Measurements from ENCODE around the gene PCDH18. TPM values are rescaled to one million over a fixed set of nuclear protein-coding genes. Genes with fewer than 3 reads are reported as not detected.
A peak's percentile ranks its signal among the peaks of the same experiment; 100 is the strongest.

The PCDH18 gene
- total RNA-seq, result 10 to 100 TPM; 10.6 to 27.1 (median 20.8) TPM

DNA sequence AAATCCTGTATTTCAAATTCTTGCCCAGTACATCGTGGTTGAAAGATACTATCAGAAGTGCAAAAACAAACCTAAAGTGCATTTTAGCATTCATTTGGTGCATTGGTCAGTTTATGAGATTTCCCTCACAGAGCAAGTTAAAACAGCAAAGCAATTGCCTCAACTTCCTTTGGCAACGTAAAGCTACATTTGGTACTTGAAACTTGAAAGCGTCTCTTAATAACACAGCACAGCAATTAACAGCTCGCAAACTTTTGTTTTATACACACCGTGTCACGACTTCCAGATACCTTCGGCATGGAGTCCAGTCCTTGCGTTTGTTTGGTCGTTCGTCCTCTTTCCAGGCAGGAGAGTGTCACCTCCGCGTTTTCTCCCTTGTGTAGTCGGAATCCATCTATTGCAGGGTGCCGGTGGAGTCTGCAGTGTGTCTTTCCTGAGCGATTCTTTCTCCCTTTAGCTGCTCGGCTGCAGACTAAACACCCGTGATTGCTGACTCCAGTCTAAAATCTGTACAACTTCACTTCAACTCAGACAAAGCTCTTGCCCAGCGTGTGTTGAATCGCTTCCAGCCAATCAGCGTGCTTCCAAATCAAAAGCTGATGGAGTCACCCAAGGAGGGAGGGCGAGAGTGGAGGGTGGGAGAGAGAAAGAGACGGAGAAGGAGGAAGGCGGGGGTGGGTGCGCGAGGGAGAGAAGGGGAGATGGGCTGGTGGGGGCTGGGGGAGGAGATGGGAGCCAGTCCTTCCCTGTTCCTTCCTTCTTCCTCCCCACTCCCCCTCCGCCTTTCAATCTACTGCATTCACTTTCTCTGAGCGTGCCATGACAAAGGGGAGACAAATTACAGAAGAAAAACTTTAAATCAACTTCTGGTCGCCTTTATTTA, at the start of gene PCDH18:
Gene PCDH18 (minus strand): TSS at position 509 of the 883 bp plus-strand sequence. CDS start 406 bp downstream, at position 103.
- Histone ChIP-seq H3K9me3 (no peaks in the 10 kb centered on the region), H3K27me3 (no peaks in the 10 kb centered on the region), H3K36me3 (no peaks in the 10 kb centered on the region), H3K4me1 (no peaks in the 10 kb centered on the region), H3K27ac (peak within 1 kb of the TSS; percentile 77 to 84 (median 82)), H3K4me3 (peak within 1 kb of the TSS; percentile 32 to 56 (median 40))
- WGBS, 2 donors (ENCODE audit: low coverage in 1 of 2), result 2 to 9% methylated on average over 22 to 26 of the region's 28 CpGs
- in situ Hi-C loops (cut with MboI; ENCODE audit: low pct_ligation_motif_present in 1 of 4, low pct_unique_long_range_greater_than_20kb in 1 of 4, low sequenced_read_pairs in 3 of 4) (no loop called here), intact Hi-C loops (cut with DNase I; ENCODE audit: low total_unique reads) (loop anchor here (5.0 kb wide), 1 partner anchor 130 kb away; no protein-coding TSS in a partner anchor)
- DNase-seq, result peak; percentile 74
- TF ChIP-seq POLR2AphosphoS5 (IDR thresholded peaks at IDR 0.05) (peak; percentile 76 to 83 (median 78)), POLR2A (IDR thresholded peaks at IDR 0.05) (peak; percentile 57), EP300 (IDR thresholded peaks at IDR 0.05; ENCODE audit: low read depth) (no peak), CTCF (IDR thresholded peaks at IDR 0.05) (no peak)

DNA sequence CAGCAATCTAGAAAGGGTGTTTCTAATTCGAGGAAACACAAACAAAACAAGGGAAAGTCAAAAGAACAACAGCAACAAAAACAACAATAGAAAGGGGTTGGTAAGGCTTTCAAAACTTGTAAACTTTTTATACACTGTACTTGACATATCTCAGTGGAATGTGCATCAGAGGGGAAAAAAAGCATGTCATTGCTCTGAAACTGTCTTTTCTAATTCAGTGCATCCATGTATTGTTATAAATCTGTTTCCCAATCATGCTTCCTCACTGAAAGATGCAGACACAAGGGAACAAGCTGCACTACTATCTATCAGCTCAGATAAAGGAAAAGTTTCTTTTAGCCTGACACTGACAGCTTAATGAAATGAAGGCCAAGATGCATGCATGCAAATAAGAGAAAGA, 44.2 kb upstream of the PCDH18 start:
- H3K36me3 ChIP-seq, result no peaks in the 10 kb centered on the region
- DNase-seq, result no peak
- H3K27ac ChIP-seq, result no peak overlapping the region
- no peaks in the 10 kb centered on the region for H3K9me3 ChIP-seq
- in situ Hi-C loops (cut with MboI; ENCODE audit: low pct_ligation_motif_present in 1 of 4, low pct_unique_long_range_greater_than_20kb in 1 of 4, low sequenced_read_pairs in 3 of 4) (no loop called here), intact Hi-C loops (cut with DNase I; ENCODE audit: low total_unique reads) (no loop called here)
- no peak overlapping the region for H3K4me3 ChIP-seq
- no peak for TF ChIP-seq CTCF (IDR thresholded peaks at IDR 0.05)
- TF ChIP-seq POLR2AphosphoS5 (IDR thresholded peaks at IDR 0.05), result no peak
- no peak for TF ChIP-seq POLR2A (IDR thresholded peaks at IDR 0.05)
- no peak for TF ChIP-seq EP300 (IDR thresholded peaks at IDR 0.05; ENCODE audit: low read depth)
- 0 to 26% methylated on average over 1 of the region's 1 CpG for WGBS, 2 donors (ENCODE audit: low coverage in 1 of 2)
- no peaks in the 10 kb centered on the region for H3K27me3 ChIP-seq
- H3K4me1 ChIP-seq, result no peaks in the 10 kb centered on the region

DNA sequence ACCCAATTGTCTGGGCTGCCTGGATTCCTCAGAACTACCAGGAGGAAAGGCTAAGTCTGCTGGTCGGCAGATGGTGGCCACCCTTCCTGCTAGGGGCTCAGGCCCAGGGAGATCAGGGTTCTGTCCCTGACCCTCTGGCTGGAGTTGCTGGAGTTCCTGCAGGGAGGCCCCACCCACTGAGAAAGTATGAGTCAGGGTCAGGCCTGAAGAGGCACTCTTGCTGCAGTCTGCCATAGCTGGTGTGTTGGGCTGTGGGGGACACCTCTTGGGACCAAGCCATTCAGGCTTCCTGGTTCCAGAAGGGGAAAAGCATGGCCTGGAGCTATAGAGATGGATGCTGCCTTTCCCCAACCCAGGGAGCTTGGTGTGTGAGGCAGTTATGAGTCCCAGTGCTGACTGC, 40.4 kb upstream of the PCDH18 start:
- intact Hi-C loops (cut with DNase I; ENCODE audit: low total_unique reads) (no loop called here), in situ Hi-C loops (cut with MboI; ENCODE audit: low pct_ligation_motif_present in 1 of 4, low pct_unique_long_range_greater_than_20kb in 1 of 4, low sequenced_read_pairs in 3 of 4) (no loop called here)
- Histone ChIP-seq H3K4me3 (no peak overlapping the region), H3K9me3 (no peaks in the 10 kb centered on the region), H3K27ac (no peak overlapping the region), H3K4me1 (no peaks in the 10 kb centered on the region), H3K36me3 (no peaks in the 10 kb centered on the region), H3K27me3 (no peaks in the 10 kb centered on the region)
- TF ChIP-seq POLR2A (IDR thresholded peaks at IDR 0.05), result no peak
- 83% methylated on average over 1 of the region's 1 CpG; no CpG with 5 or more reads in 1 of the 2 donors for WGBS, 2 donors (ENCODE audit: low coverage in 1 of 2)
- no peak for DNase-seq

GRCh38 chr4:137572163-137572562, 39.9 kb upstream of the PCDH18 start:
- intact Hi-C loops (cut with DNase I; ENCODE audit: low total_unique reads), result no loop called here
- DNase-seq, result no peak
- in situ Hi-C loops (cut with MboI; ENCODE audit: low pct_ligation_motif_present in 1 of 4, low pct_unique_long_range_greater_than_20kb in 1 of 4, low sequenced_read_pairs in 3 of 4), result no loop called here
- Histone ChIP-seq H3K27me3 (no peaks in the 10 kb centered on the region), H3K4me3 (no peak overlapping the region), H3K27ac (no peak overlapping the region), H3K9me3 (no peaks in the 10 kb centered on the region), H3K36me3 (no peaks in the 10 kb centered on the region), H3K4me1 (no peaks in the 10 kb centered on the region)
- 43 to 74% methylated on average over 1 to 2 of the region's 2 CpGs for WGBS, 2 donors (ENCODE audit: low coverage in 1 of 2)
- TF ChIP-seq POLR2A (IDR thresholded peaks at IDR 0.05) (no peak), CTCF (IDR thresholded peaks at IDR 0.05) (no peak), EP300 (IDR thresholded peaks at IDR 0.05; ENCODE audit: low read depth) (no peak), POLR2AphosphoS5 (IDR thresholded peaks at IDR 0.05) (no peak)

Data from transverse colon (tissue), 4 donors.